GM12878 (cell line): ENCODE results near the gene COMT. TPM values are rescaled to one million over a fixed set of nuclear protein-coding genes. Genes with fewer than 3 reads are reported as not detected.

Experiments
- ATAC-seq: fragments of 200-7000 bp; cut with Tn5 transposase; 3 replicates; pipeline ENCODE4 v1.9.1; 2020; ENCODE audit warnings: mild to moderate bottlenecking, moderate library complexity
- BruUV-seq: library from RNA; stranded (reverse); fragments of 400-500 nt; replicated peaks from 2 replicates; lab custom pipeline; 2021; lab: Mats Ljungman, UMichigan
- CTCF ChIA-PET: fragments of 300-600 bp; sonication (Branson Sonifier 250); formaldehyde crosslinking; extraction: SDS; loops from one replicate; lab custom pipeline; 2021; ENCODE audit warnings: inconsistent platforms; lab: Yijun Ruan, JAX
- POLR2A ChIA-PET: fragments of 350-600 bp; formaldehyde crosslinking; extraction: SDS; loops from one replicate; lab custom pipeline; 2021; ENCODE audit warnings: inconsistent platforms; lab: Charles Lee
- RAD21 ChIA-PET: fragments of 300-600 bp; sonication (Branson Sonifier 250); formaldehyde crosslinking; loops from one replicate; lab custom pipeline; 2023; ENCODE audit warnings: antibody characterized with exemption; ENCODE audit not compliant: unreplicated experiment; lab: Charles Lee
- SMC1A ChIA-PET: fragments of 300-600 bp; sonication (Branson Sonifier 250); formaldehyde crosslinking; loops from one replicate; lab custom pipeline; 2023; ENCODE audit not compliant: unreplicated experiment, uncharacterized antibody; lab: Charles Lee
- DNase-seq: peaks from one replicate; pipeline ENCODE4 v3.0.0-alpha.2; 2011; ENCODE audit warnings: low read depth, low spot score
- FAIRE-seq: peaks from 3 replicates; lab custom pipeline; 2011; peaks lifted over from hg19 to GRCh38; lab: Jason Lieb, UNC
- H2AFZ ChIP-seq: 2 replicates; pipeline ENCODE4 v1.6.0; 2011; ENCODE audit warnings: low read depth, low read length, control low read depth; ENCODE audit not compliant: control insufficient read depth
- H3K27ac ChIP-seq: 2 replicates; pipeline ENCODE4 v1.5.1; 2011; ENCODE audit warnings: control low read depth; ENCODE audit not compliant: control insufficient read depth, insufficient read depth
- H3K27me3 ChIP-seq, 2 experiments: replicated peaks in 1 of 2; 2 replicates each; pipeline versions ENCODE4 v1.6.0 to v1.6.1; 2011; ENCODE audit warnings: low read length in 1 of 2; ENCODE audit not compliant: control insufficient read depth in 2 of 2, insufficient read depth in 2 of 2
- H3K36me3 ChIP-seq, 2 experiments: 2 replicates each; pipeline ENCODE4 v1.5.1; 2011; ENCODE audit warnings: low read length in 1 of 2; ENCODE audit not compliant: control insufficient read depth in 2 of 2, insufficient read depth in 2 of 2
- H3K4me1 ChIP-seq: 2 replicates; pipeline ENCODE4 v1.6.1; 2011; ENCODE audit warnings: mild to moderate bottlenecking, low read length, moderate library complexity, mixed read lengths; ENCODE audit not compliant: control insufficient read depth, insufficient read depth
- H3K4me2 ChIP-seq: 2 replicates; pipeline ENCODE4 v1.6.0; 2011; ENCODE audit warnings: control low read depth; ENCODE audit not compliant: control insufficient read depth, insufficient read depth
- H3K4me3 ChIP-seq: fragments of 200-600 bp; sonication (generic); 2 replicates; pipeline ENCODE4 v1.5.1; 2016
- H3K79me2 ChIP-seq: 2 replicates; pipeline ENCODE4 v1.6.0; 2011; ENCODE audit warnings: low read length; ENCODE audit not compliant: control insufficient read depth, insufficient read depth
- H3K9ac ChIP-seq: 2 replicates; pipeline ENCODE4 v1.8.0; 2011; ENCODE audit warnings: low read length, control low read depth, mixed read lengths; ENCODE audit not compliant: control insufficient read depth, insufficient read depth
- H3K9me3 ChIP-seq: replicated peaks from 3 replicates; pipeline ENCODE4 v1.5.1; 2011; ENCODE audit warnings: mild to moderate bottlenecking, low read length; ENCODE audit not compliant: control insufficient read depth, insufficient read depth
- H4K20me1 ChIP-seq: 2 replicates; pipeline ENCODE4 v1.6.0; 2011; ENCODE audit not compliant: control insufficient read depth, insufficient read depth
- BMI1 ChIP-seq: fragments of 450-650 bp; IDR thresholded peaks from 2 replicates; pipeline ENCODE4 v1.6.1; 2016; ENCODE audit warnings: mild to moderate bottlenecking, moderate library complexity, borderline replicate concordance
- E2F8 ChIP-seq: fragments of 450-650 bp; IDR thresholded peaks from 2 replicates; pipeline ENCODE4 v1.6.1; 2018; ENCODE audit warnings: mild to moderate bottlenecking, low read depth, moderate library complexity; ENCODE audit not compliant: partially characterized antibody
- NR2C1 ChIP-seq: fragments of 450-650 bp; IDR thresholded peaks from 2 replicates; pipeline ENCODE4 v1.6.1; 2017; ENCODE audit warnings: antibody characterized with exemption, mild to moderate bottlenecking, moderate library complexity
- POLR2AphosphoS2 ChIP-seq: IDR thresholded peaks from 2 replicates; pipeline ENCODE4 v1.6.1; 2011; ENCODE audit warnings: low read depth, mild to moderate bottlenecking, low read length, improper control_type of control experiment, moderate library complexity
- SMAD1 ChIP-seq: fragments of 450-650 bp; IDR thresholded peaks from 2 replicates; pipeline ENCODE4 v1.6.1; 2018; ENCODE audit warnings: mild to moderate bottlenecking, low read depth; ENCODE audit not compliant: partially characterized antibody
- ZNF687 ChIP-seq: fragments of 450-650 bp; IDR thresholded peaks from 2 replicates; pipeline ENCODE4 v1.6.1; 2017; ENCODE audit warnings: mild to moderate bottlenecking, moderate library complexity
- WGBS: methylation state at CpG from one replicate; pipeline ENCODE4 v1.1.6; 2016; ENCODE audit warnings: low lambda C conversion rate; ENCODE audit not compliant: insufficient replicate concordance, insufficient coverage; ENCODE audit errors: missing lambda C conversion rate; 5-methylcytosine and 5-hydroxymethylcytosine counted together
- in situ Hi-C: fragments of 300-500 bp; cut with MboI; formaldehyde crosslinking; loops from 9 replicates; pipeline ENCODE4 v1.14.3; 2018; ENCODE audit warnings: mixed read lengths
- intact Hi-C: fragments of 100-400 bp; cut with micrococcal nuclease; formaldehyde crosslinking; loops from one replicate; pipeline ENCODE4 v1.14.2; 2022; ENCODE audit not compliant: unreplicated experiment
- polyA plus RNA-seq, 11 experiments: library from polyadenylated mRNA; depleted of rRNA in 4 of 11; unstranded in 6 of 11; stranded (reverse) in 5 of 11; fragments of >200 nt; fragmentation: Nextera tagmentation in 4 of 11; fragmentation: Illumina TruSeq in 1 of 11; extraction: Ambion mirVana in 4 of 11; extraction: Trizol in 1 of 11; gene quantifications; 1 replicate in 1 of 11; 2 replicates in 10 of 11; pipeline versions ENCODE4 v1.2.1 to v1.2.3, GENCODE V29; 2011 to 2016; ENCODE audit warnings: inconsistent platforms in 2 of 11, missing spikeins in 2 of 11, low read depth in 1 of 11
- total RNA-seq, 4 experiments: library from RNA; depleted of rRNA in 3 of 4; stranded (reverse); fragments of >200 nt in 3 of 4; fragmentation: Illumina TruSeq in 1 of 4; extraction: Trizol in 1 of 4; gene quantifications; 2 replicates each; pipeline versions ENCODE4 v1.2.1 to v1.2.3, GENCODE V29; 2013 to 2021

The COMT gene
- total and polyA plus RNA-seq, 10 of the 15 experiments (the other 5 are each of a cell fraction or from before 2014, with no cell fraction given): 4.5 to 152 (median 66.1) TPM

GRCh38 chr22:20003304-20003703, 61.7 kb downstream of the COMT start:
- intact Hi-C loops (no loop called here), in situ Hi-C loops (no loop called here)
- BruUV-seq: no TSS peak
- no peak overlapping the region for H3K4me2 ChIP-seq
- peaks cover 3% of the 10 kb centered on the region; the same call in 2 of the 3 replicates for H3K9me3 ChIP-seq
- TF ChIP-seq BMI1 (no peak), POLR2AphosphoS2 (no peak), NR2C1 (no peak), E2F8 (no peak), ZNF687 (no peak), SMAD1 (no peak)
- WGBS: 59% methylated on average over 1 of the region's 1 CpG
- no peaks in the 10 kb centered on the region for H3K79me2 ChIP-seq
- H3K4me3 ChIP-seq: no peak overlapping the region
- RAD21 ChIA-PET: no interaction called here
- CTCF ChIA-PET: no interaction called here
- H3K9ac ChIP-seq: no peak overlapping the region
- H4K20me1 ChIP-seq: no peaks in the 10 kb centered on the region
- peaks cover 0 to 2% of the 10 kb centered on the region in 2 experiments; a peak in 2 of 4 replicates for H3K27me3 ChIP-seq
- H3K27ac ChIP-seq: no peak overlapping the region
- SMC1A ChIA-PET: no interaction called here
- DNase-seq (no peak), FAIRE-seq (no peak), ATAC-seq (no peak)
- H3K4me1 ChIP-seq: no peaks in the 10 kb centered on the region
- H2AFZ ChIP-seq: no peak overlapping the region
- POLR2A ChIA-PET: no interaction called here
- no peaks in the 10 kb centered on the region for H3K36me3 ChIP-seq
